Measurements from ENCODE around the gene ELOVL7. TPM values are rescaled to one million over a fixed set of nuclear protein-coding genes. Genes with fewer than 3 reads are reported as not detected.

The ELOVL7 gene
- total and polyA plus RNA-seq, 2 of the 4 experiments (the other 2 are of a cell fraction), result 0.18 TPM; not detected in 1

GRCh38 chr5:60792438-60792837, 51.6 kb downstream of the ELOVL7 start:
- Histone ChIP-seq H2AK9ac (replicated peaks; ENCODE audit: low read depth, low read length, poor library complexity) (no peak overlapping the region), H3K36me3 (ENCODE audit: control insufficient read depth, insufficient read depth, low read length) (no peaks in the 10 kb centered on the region), H3K9me1 (ENCODE audit: insufficient read depth, low read length) (no peaks in the 10 kb centered on the region), H3K9ac (ENCODE audit: low read depth, low read length) (no peak overlapping the region), H3K9me3 (ENCODE audit: control insufficient read depth, insufficient read depth, low read length) (no peaks in the 10 kb centered on the region), H3K56ac (ENCODE audit: extremely low read depth, insufficient read depth, low read length) (no peak overlapping the region), H3K27me3 (ENCODE audit: control insufficient read depth, insufficient read depth, low read length) (no peaks in the 10 kb centered on the region), H2BK20ac (ENCODE audit: low read depth, low read length) (no peak overlapping the region), H2BK120ac (ENCODE audit: low read depth, low read length) (no peak overlapping the region), H4K5ac (ENCODE audit: low read depth, low read length) (no peak overlapping the region), H4K91ac (ENCODE audit: insufficient read depth, low read depth, low read length) (no peak overlapping the region), H2BK15ac (ENCODE audit: low read depth, low read length) (no peak overlapping the region), H3K27ac (ENCODE audit: insufficient read depth, low read length) (no peak overlapping the region), H2BK5ac (ENCODE audit: low read depth, low read length, poor library complexity, severe bottlenecking) (no peak overlapping the region), H4K8ac (ENCODE audit: low read depth in 2 of 2, low read length in 2 of 2) (no peak overlapping the region), H3K23ac (ENCODE audit: low read depth, low read length) (no peak overlapping the region), H4K20me1 (ENCODE audit: insufficient read depth, low read length) (no peaks in the 10 kb centered on the region), H3K4ac (ENCODE audit: low read depth, low read length) (no peak overlapping the region), H2AK5ac (ENCODE audit: low read depth, low read length) (no peak overlapping the region), H3K4me3 (ENCODE audit: insufficient read depth, low read depth, low read length) (no peak overlapping the region), H3K4me2 (ENCODE audit: low read depth, low read length) (no peak overlapping the region), H3K18ac (ENCODE audit: low read depth, low read length) (no peak overlapping the region), H3K14ac (replicated peaks; ENCODE audit: low read depth, low read length) (no peak overlapping the region), H3K4me1 (ENCODE audit: control insufficient read depth, insufficient read depth, low read length) (no peaks in the 10 kb centered on the region), H3K79me1 (ENCODE audit: low read depth in 1 of 2, low read length in 2 of 2) (no peaks in the 10 kb centered on the region), H2AFZ (replicated peaks; ENCODE audit: low read length, poor library complexity) (no peak overlapping the region)
- dilution Hi-C loops (cut with HindIII; ENCODE audit: low sequenced_read_pairs, unreplicated experiment), result no loop called here
- CTCF ChIA-PET, result no interaction called here
- no TSS peak for BruUV-seq (replicated peaks)
- DNase-seq (no peak), ATAC-seq (ENCODE audit: low read depth) (no peak)
- intact Hi-C loops (cut with micrococcal nuclease), result no loop called here
- WGBS, 2 experiments (ENCODE audit: extremely low coverage in 2 of 2, insufficient read length in 1 of 2), result no CpG with 5 or more reads among the region's 2 CpGs
- POLR2A ChIA-PET (ENCODE audit: unreplicated experiment), result no interaction called here
- no peak for TF ChIP-seq CHD1 (IDR thresholded peaks at IDR 0.05; ENCODE audit: low read depth, low read length)
- TF ChIP-seq USF2 (IDR thresholded peaks at IDR 0.05; ENCODE audit: low read depth, low read length), result no peak
- no peak for TF ChIP-seq CEBPB (IDR thresholded peaks at IDR 0.05; ENCODE audit: low read depth, low read length)
- in situ Hi-C loops (cut with MboI; ENCODE audit: low sequenced_read_pairs), result no loop called here

Data from IMR-90 (cell line).